ENCODE results near the gene ERN2. TPM values are rescaled to one million over a fixed set of nuclear protein-coding genes. Genes with fewer than 3 reads are reported as not detected.

The ERN2 gene
- total and polyA plus RNA-seq, 4 donors = 0.46 to 10.6 (median 3.5) TPM

- H3K4me3 ChIP-seq = no peak overlapping the region
- H3K9ac ChIP-seq (ENCODE audit: insufficient read depth in 1 of 2, low read length in 2 of 2) = no peak overlapping the region
- peaks cover 7 to 21% (median 14%) of the 10 kb centered on the region in 4 donors for H3K36me3 ChIP-seq (ENCODE audit: control insufficient read depth in 4 of 4, insufficient read depth in 4 of 4, low read length in 4 of 4)
- 97 to 98% methylated on average over 4 of the region's 4 CpGs for WGBS, 2 donors
- ATAC-seq (ENCODE audit: insufficient read depth, low FRiP score) (no peak), DNase-seq (no peak)
- no peak overlapping the region for H3K27ac ChIP-seq (ENCODE audit: low read depth in 1 of 2, low read length in 1 of 2)
- no peak for TF ChIP-seq CTCF (IDR thresholded peaks at IDR 0.05; ENCODE audit: control extremely low read depth, extremely low read depth)
- H3K9me3 ChIP-seq (ENCODE audit: control insufficient read depth in 4 of 4, insufficient read depth in 3 of 4, low read length in 3 of 4) = peaks cover 0 to 5% (median 0%) of the 10 kb centered on the region in 4 donors
- H3K4me1 ChIP-seq (ENCODE audit: control insufficient read depth in 5 of 5, insufficient read depth in 5 of 5, low read length in 5 of 5) = peaks cover 0 to 8% (median 0%) of the 10 kb centered on the region in 5 donors
- peaks cover 0 to 2% (median 0%) of the 10 kb centered on the region in 3 donors for H3K27me3 ChIP-seq (ENCODE audit: control insufficient read depth in 3 of 3, insufficient read depth in 3 of 3, low read length in 2 of 3)
Measured at GRCh38 chr16:23694265-23694643, 18.8 kb downstream of the ERN2 start.

DNA sequence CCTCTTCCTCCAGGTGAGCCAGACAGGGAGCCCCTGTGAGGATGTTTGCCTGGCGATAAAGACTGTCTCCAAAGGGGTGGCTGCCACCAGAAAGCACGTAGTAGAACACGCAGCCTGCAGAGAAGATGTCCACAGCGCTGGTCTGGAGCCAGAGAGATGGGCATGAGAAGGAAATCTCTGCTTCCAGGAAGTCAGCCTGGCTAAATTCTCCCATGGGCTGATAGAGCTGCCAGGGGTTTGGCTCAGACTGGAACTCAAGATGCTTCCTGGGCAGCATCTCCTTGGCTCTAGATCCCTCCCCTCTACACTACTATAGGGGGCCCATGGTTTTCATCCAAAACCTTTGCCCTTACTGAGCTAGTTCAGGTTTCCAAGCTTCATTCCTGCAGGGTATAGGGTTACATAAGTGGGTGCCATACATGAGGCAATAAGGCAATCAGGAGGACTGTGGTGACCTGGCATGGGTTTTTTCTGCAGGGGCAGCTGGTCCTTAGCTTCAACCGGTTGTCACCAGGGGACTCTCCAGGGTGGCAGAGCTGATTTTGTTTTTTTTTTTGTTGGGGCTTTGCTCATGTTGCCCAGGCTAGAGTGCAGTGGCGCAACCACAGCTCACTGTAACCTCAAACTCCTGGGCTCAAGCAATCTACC, 20.7 kb downstream of the ERN2 start:
- H3K36me3 ChIP-seq (ENCODE audit: control insufficient read depth in 4 of 4, insufficient read depth in 4 of 4, low read length in 4 of 4) = peaks cover 7 to 38% (median 31%) of the 10 kb centered on the region in 4 donors
- H3K27me3 ChIP-seq (ENCODE audit: control insufficient read depth in 3 of 3, insufficient read depth in 3 of 3, low read length in 2 of 3) = no peaks in the 10 kb centered on the region
- ATAC-seq (ENCODE audit: insufficient read depth, low FRiP score) = no peak

DNA sequence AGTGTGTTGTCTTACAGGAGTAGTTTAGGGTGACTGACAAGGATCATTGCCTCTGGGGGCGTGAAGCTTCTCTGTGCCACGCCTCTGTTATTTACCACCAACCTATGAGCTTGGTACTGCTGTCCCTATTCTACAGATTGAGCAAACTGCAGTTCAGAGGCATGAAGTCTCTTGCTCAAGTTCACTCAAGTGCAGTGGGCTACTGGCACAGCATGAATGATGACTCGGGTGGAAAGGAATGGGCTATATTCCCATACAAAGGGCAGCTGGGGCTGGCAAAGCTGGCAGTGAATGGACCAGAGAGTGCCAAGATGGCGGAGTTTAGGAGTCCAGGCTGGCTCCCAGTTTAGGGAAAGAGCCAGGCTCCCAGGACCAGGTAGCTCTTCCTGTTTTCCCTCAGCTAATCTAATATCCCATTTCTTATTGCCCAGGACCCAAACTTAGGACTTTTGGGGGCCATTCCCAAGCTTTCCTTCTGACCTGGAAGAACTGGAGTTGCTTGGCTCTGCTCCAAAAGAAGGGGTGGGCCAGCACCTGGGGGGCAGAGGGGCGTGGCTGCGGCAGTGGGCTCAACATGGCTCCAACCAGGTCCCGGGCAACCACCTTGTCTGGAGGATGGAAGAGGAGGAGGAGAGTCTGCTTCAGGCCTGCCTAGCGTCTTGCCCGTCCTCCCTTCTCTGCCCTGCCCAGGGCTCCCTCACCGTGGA, 21.4 kb downstream of the ERN2 start:
- Histone ChIP-seq H3K36me3 (ENCODE audit: control insufficient read depth in 4 of 4, insufficient read depth in 4 of 4, low read length in 4 of 4) (peaks cover 7 to 43% (median 36%) of the 10 kb centered on the region in 4 donors), H3K9me3 (ENCODE audit: control insufficient read depth in 4 of 4, insufficient read depth in 3 of 4, low read length in 3 of 4) (peaks cover 0 to 1% (median 0%) of the 10 kb centered on the region in 4 donors), H3K27me3 (ENCODE audit: control insufficient read depth in 3 of 3, insufficient read depth in 3 of 3, low read length in 2 of 3) (no peaks in the 10 kb centered on the region), H3K27ac (ENCODE audit: low read depth in 1 of 2, low read length in 1 of 2) (no peak overlapping the region), H3K4me3 (no peak overlapping the region), H3K9ac (ENCODE audit: insufficient read depth in 1 of 2, low read length in 2 of 2) (no peak overlapping the region), H3K4me1 (ENCODE audit: control insufficient read depth in 5 of 5, insufficient read depth in 5 of 5, low read length in 5 of 5) (peaks cover 0 to 8% (median 0%) of the 10 kb centered on the region in 5 donors)
- ATAC-seq (ENCODE audit: insufficient read depth, low FRiP score) (no peak), DNase-seq (no peak)
- 93 to 97% methylated on average over 10 of the region's 10 CpGs for WGBS, 2 donors
- no peak for TF ChIP-seq CTCF (IDR thresholded peaks at IDR 0.05; ENCODE audit: control extremely low read depth, extremely low read depth)

More for the DNA sequence above, 20.7 kb downstream of the ERN2 start:
- no peak for TF ChIP-seq CTCF (IDR thresholded peaks at IDR 0.05; ENCODE audit: control extremely low read depth, extremely low read depth)
- peaks cover 0 to 1% (median 0%) of the 10 kb centered on the region in 4 donors for H3K9me3 ChIP-seq (ENCODE audit: control insufficient read depth in 4 of 4, insufficient read depth in 3 of 4, low read length in 3 of 4)
- DNase-seq = no peak
- no peak overlapping the region for H3K4me3 ChIP-seq
- WGBS, 2 donors = 95 to 97% methylated on average over 6 of the region's 6 CpGs
- H3K27ac ChIP-seq (ENCODE audit: low read depth in 1 of 2, low read length in 1 of 2) = no peak overlapping the region
- H3K9ac ChIP-seq (ENCODE audit: insufficient read depth in 1 of 2, low read length in 2 of 2) = no peak overlapping the region
- peaks cover 0 to 8% (median 0%) of the 10 kb centered on the region in 5 donors for H3K4me1 ChIP-seq (ENCODE audit: control insufficient read depth in 5 of 5, insufficient read depth in 5 of 5, low read length in 5 of 5)
